ENCODE results near the gene WASHC4. TPM values are rescaled to one million over a fixed set of nuclear protein-coding genes. Genes with fewer than 3 reads are reported as not detected.
A peak's percentile ranks its signal among the peaks of the same experiment; 100 is the strongest.

WASHC4 gene
- total and polyA plus RNA-seq, 2 experiments from 2014 or later = 75.7 to 83.0 TPM

DNA sequence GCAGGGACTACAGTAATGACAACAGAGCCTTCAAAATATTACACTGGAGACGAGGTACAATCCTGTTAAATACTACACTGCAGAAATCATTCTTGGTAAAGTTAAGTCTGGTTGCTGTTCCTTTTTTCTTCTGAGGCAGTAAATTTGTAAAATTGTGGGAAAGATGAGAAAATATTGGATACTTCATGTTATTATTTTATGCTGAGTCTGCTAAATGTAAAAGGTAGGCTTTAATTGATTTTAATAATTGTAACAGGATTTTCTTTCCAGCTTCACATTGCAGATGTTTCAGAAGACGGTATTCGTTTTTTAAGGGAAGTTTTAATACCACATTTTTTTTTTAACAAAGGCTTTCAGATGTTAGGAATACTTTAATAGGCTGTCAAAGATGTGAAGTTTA lies 62.6 kb downstream of the WASHC4 start:
- no peaks in the 10 kb centered on the region for H3K79me2 ChIP-seq (replicated peaks; ENCODE audit: insufficient read depth)
- H3K9me3 Mint-ChIP-seq = no peaks in the 10 kb centered on the region
- no peaks in the 10 kb centered on the region for H3K4me1 ChIP-seq (ENCODE audit: insufficient read depth)
- no peaks in the 10 kb centered on the region for H4K20me1 ChIP-seq (replicated peaks; ENCODE audit: insufficient read depth)
- ATAC-seq (no peak), DNase-seq (ENCODE audit: low spot score) (no peak)
- 0 out of 2 replicates have a peak overlapping the region, but pooled peaks have one; percentile 34 for H3K27ac ChIP-seq (ENCODE audit: low read depth)
- no peak overlapping the region for H3K4me2 ChIP-seq
- TF ChIP-seq ZNF331 (CRISPR knock-in tag; IDR thresholded peaks at IDR 0.05; ENCODE audit: low read depth) (no peak), EZH2 (IDR thresholded peaks at IDR 0.05; ENCODE audit: low read depth, unreplicated experiment) (no peak), NANOG (IDR thresholded peaks at IDR 0.05; ENCODE audit: borderline replicate concordance) (no peak), ZNF114 (CRISPR knock-in tag; IDR thresholded peaks at IDR 0.05) (no peak), STAT1 (IDR thresholded peaks at IDR 0.05; ENCODE audit: unreplicated experiment) (no peak), JUNB (IDR thresholded peaks at IDR 0.05; ENCODE audit: unreplicated experiment) (no peak)
- TF ChIP-seq, protein P1, sequence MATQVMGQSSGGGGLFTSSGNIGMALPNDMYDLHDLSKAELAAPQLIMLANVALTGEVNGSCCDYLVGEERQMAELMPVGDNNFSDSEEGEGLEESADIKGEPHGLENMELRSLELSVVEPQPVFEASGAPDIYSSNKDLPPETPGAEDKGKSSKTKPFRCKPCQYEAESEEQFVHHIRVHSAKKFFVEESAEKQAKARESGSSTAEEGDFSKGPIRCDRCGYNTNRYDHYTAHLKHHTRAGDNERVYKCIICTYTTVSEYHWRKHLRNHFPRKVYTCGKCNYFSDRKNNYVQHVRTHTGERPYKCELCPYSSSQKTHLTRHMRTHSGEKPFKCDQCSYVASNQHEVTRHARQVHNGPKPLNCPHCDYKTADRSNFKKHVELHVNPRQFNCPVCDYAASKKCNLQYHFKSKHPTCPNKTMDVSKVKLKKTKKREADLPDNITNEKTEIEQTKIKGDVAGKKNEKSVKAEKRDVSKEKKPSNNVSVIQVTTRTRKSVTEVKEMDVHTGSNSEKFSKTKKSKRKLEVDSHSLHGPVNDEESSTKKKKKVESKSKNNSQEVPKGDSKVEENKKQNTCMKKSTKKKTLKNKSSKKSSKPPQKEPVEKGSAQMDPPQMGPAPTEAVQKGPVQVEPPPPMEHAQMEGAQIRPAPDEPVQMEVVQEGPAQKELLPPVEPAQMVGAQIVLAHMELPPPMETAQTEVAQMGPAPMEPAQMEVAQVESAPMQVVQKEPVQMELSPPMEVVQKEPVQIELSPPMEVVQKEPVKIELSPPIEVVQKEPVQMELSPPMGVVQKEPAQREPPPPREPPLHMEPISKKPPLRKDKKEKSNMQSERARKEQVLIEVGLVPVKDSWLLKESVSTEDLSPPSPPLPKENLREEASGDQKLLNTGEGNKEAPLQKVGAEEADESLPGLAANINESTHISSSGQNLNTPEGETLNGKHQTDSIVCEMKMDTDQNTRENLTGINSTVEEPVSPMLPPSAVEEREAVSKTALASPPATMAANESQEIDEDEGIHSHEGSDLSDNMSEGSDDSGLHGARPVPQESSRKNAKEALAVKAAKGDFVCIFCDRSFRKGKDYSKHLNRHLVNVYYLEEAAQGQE (IDR thresholded peaks at IDR 0.05; ENCODE audit: unreplicated experiment) = no peak
- TF ChIP-seq, protein P2, sequence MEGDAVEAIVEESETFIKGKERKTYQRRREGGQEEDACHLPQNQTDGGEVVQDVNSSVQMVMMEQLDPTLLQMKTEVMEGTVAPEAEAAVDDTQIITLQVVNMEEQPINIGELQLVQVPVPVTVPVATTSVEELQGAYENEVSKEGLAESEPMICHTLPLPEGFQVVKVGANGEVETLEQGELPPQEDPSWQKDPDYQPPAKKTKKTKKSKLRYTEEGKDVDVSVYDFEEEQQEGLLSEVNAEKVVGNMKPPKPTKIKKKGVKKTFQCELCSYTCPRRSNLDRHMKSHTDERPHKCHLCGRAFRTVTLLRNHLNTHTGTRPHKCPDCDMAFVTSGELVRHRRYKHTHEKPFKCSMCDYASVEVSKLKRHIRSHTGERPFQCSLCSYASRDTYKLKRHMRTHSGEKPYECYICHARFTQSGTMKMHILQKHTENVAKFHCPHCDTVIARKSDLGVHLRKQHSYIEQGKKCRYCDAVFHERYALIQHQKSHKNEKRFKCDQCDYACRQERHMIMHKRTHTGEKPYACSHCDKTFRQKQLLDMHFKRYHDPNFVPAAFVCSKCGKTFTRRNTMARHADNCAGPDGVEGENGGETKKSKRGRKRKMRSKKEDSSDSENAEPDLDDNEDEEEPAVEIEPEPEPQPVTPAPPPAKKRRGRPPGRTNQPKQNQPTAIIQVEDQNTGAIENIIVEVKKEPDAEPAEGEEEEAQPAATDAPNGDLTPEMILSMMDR (conservative IDR thresholded peaks at IDR 0.05; ENCODE audit: low read depth in 2 of 2) = no peak
- no peaks in the 10 kb centered on the region for H3K4me1 Mint-ChIP-seq
- no peak overlapping the region for H2AFZ ChIP-seq
- H3K9me2 ChIP-seq (ENCODE audit: insufficient read depth) = no peaks in the 10 kb centered on the region
- H3K27me3 ChIP-seq (ENCODE audit: insufficient read depth) = no peaks in the 10 kb centered on the region
- peaks cover 17% of the 10 kb centered on the region; the same call in 1 of the 2 replicates for H3K36me3 ChIP-seq (ENCODE audit: insufficient read depth)
- H3K4me3 ChIP-seq = no peak overlapping the region
- H3K4me3 Mint-ChIP-seq = no peak overlapping the region
- H3K27ac Mint-ChIP-seq = no peak overlapping the region
- H3F3A ChIP-seq (replicated peaks; ENCODE audit: low read depth) = no peaks in the 10 kb centered on the region
- no peaks in the 10 kb centered on the region for H3K27me3 Mint-ChIP-seq (ENCODE audit: insufficient read depth, low read depth, poor library complexity)
- peaks cover 9% of the 10 kb centered on the region; the same call in 2 of the 3 replicates for H3K36me3 Mint-ChIP-seq (ENCODE audit: low read depth)

DNA sequence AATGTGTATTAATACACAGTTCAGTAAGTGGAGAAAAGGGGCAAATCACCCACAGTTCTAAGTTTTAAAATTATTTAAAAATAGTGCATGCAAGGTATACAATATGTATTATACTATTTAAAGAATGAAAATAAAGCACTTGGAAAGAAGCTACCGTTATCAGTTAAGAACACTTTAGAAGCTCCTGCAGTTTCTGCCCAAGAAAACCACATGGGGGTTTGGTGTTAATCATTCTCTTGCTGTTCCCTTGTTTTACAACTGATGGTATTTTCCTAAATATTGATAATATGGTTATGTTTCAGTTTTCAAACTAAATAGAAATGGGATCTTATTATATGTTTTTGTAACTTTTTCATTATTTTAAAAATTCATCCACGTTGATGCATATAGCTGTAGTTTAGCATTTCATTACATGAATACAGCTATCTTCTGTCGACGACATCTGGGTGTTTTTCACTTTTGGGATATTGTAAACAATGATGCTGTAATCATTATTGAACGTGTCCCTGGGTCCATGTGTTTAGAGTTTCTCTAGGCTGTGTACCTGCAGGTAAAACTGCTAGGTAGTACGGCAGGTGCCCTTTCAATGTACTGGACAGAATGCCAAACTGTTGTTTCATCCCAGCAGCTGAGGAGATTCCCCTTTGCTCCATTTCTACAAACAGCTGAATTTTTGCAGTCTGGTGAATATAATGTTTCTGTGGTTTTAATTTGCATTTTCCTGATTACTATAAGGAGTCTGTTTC lies 64.3 kb downstream of the WASHC4 start:
- Mint-ChIP-seq H3K4me3 (no peak overlapping the region), H3K9me3 (no peaks in the 10 kb centered on the region), H3K4me1 (no peaks in the 10 kb centered on the region), H3K36me3 (ENCODE audit: low read depth) (peaks cover 3% of the 10 kb centered on the region; the same call in 2 of the 3 replicates), H3K27me3 (ENCODE audit: insufficient read depth, low read depth, poor library complexity) (no peaks in the 10 kb centered on the region), H3K27ac (no peak overlapping the region)
- Histone ChIP-seq H2AFZ (no peak overlapping the region), H3K27ac (ENCODE audit: low read depth) (peak overlapping the region; percentile 18; the same call in 1 of the 2 replicates), H3K36me3 (ENCODE audit: insufficient read depth) (peaks cover 6% of the 10 kb centered on the region; the same call in 1 of the 2 replicates), H3K4me1 (ENCODE audit: insufficient read depth) (no peaks in the 10 kb centered on the region), H3K4me3 (no peak overlapping the region), H3K27me3 (ENCODE audit: insufficient read depth) (no peaks in the 10 kb centered on the region), H3K79me2 (replicated peaks; ENCODE audit: insufficient read depth) (no peaks in the 10 kb centered on the region), H3F3A (replicated peaks; ENCODE audit: low read depth) (no peaks in the 10 kb centered on the region), H3K9me2 (ENCODE audit: insufficient read depth) (no peaks in the 10 kb centered on the region), H4K20me1 (replicated peaks; ENCODE audit: insufficient read depth) (no peaks in the 10 kb centered on the region), H3K4me2 (no peak overlapping the region)
- ATAC-seq = no peak
- no peak for DNase-seq (ENCODE audit: low spot score)
- TF ChIP-seq, protein P3, sequence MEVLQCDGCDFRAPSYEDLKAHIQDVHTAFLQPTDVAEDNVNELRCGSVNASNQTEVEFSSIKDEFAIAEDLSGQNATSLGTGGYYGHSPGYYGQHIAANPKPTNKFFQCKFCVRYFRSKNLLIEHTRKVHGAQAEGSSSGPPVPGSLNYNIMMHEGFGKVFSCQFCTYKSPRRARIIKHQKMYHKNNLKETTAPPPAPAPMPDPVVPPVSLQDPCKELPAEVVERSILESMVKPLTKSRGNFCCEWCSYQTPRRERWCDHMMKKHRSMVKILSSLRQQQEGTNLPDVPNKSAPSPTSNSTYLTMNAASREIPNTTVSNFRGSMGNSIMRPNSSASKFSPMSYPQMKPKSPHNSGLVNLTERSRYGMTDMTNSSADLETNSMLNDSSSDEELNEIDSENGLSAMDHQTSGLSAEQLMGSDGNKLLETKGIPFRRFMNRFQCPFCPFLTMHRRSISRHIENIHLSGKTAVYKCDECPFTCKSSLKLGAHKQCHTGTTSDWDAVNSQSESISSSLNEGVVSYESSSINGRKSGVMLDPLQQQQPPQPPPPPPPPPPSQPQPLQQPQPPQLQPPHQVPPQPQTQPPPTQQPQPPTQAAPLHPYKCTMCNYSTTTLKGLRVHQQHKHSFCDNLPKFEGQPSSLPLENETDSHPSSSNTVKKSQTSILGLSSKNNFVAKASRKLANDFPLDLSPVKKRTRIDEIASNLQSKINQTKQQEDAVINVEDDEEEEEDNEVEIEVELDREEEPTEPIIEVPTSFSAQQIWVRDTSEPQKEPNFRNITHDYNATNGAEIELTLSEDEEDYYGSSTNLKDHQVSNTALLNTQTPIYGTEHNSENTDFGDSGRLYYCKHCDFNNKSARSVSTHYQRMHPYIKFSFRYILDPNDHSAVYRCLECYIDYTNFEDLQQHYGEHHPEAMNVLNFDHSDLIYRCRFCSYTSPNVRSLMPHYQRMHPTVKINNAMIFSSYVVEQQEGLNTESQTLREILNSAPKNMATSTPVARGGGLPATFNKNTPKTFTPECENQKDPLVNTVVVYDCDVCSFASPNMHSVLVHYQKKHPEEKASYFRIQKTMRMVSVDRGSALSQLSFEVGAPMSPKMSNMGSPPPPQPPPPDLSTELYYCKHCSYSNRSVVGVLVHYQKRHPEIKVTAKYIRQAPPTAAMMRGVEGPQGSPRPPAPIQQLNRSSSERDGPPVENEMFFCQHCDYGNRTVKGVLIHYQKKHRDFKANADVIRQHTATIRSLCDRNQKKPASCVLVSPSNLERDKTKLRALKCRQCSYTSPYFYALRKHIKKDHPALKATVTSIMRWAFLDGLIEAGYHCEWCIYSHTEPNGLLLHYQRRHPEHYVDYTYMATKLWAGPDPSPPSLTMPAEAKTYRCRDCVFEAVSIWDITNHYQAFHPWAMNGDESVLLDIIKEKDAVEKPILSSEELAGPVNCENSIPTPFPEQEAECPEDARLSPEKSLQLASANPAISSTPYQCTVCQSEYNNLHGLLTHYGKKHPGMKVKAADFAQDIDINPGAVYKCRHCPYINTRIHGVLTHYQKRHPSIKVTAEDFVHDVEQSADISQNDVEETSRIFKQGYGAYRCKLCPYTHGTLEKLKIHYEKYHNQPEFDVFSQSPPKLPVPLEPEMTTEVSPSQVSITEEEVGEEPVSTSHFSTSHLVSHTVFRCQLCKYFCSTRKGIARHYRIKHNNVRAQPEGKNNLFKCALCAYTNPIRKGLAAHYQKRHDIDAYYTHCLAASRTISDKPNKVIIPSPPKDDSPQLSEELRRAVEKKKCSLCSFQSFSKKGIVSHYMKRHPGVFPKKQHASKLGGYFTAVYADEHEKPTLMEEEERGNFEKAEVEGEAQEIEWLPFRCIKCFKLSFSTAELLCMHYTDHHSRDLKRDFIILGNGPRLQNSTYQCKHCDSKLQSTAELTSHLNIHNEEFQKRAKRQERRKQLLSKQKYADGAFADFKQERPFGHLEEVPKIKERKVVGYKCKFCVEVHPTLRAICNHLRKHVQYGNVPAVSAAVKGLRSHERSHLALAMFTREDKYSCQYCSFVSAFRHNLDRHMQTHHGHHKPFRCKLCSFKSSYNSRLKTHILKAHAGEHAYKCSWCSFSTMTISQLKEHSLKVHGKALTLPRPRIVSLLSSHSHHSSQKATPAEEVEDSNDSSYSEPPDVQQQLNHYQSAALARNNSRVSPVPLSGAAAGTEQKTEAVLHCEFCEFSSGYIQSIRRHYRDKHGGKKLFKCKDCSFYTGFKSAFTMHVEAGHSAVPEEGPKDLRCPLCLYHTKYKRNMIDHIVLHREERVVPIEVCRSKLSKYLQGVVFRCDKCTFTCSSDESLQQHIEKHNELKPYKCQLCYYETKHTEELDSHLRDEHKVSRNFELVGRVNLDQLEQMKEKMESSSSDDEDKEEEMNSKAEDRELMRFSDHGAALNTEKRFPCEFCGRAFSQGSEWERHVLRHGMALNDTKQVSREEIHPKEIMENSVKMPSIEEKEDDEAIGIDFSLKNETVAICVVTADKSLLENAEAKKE (CRISPR knock-in tag; IDR thresholded peaks at IDR 0.05) = no peak
- TF ChIP-seq CREB1 (CRISPR knock-in tag; IDR thresholded peaks at IDR 0.05; ENCODE audit: low read depth) = no peak

Data from GM23338 (cell line).